Osteocyte (in vitro differentiated cells): ENCODE data around the gene ZNF496. TPM values are rescaled to one million over a fixed set of nuclear protein-coding genes. Genes with fewer than 3 reads are reported as not detected.

Source experiments
- DNase-seq: peaks from one replicate; pipeline ENCODE4 v3.0.0; 2021; ENCODE audit warnings: mixed read lengths; ENCODE audit not compliant: unreplicated experiment; ENCODE audit errors: extremely low spot score
- H3K27ac Mint-ChIP-seq: one replicate; pipeline ENCODE4 v1.8.0; 2021; ENCODE audit warnings: mild to moderate bottlenecking, mixed read lengths; ENCODE audit not compliant: unreplicated experiment
- H3K27me3 Mint-ChIP-seq: one replicate; pipeline ENCODE4 v1.8.0; 2021; ENCODE audit warnings: mixed read lengths; ENCODE audit not compliant: unreplicated experiment
- H3K36me3 Mint-ChIP-seq: one replicate; pipeline ENCODE4 v1.8.0; 2021; ENCODE audit warnings: mixed read lengths; ENCODE audit not compliant: unreplicated experiment
- H3K4me1 Mint-ChIP-seq: one replicate; pipeline ENCODE4 v1.8.0; 2021; ENCODE audit warnings: mixed read lengths; ENCODE audit not compliant: unreplicated experiment
- H3K4me3 Mint-ChIP-seq: one replicate; pipeline ENCODE4 v1.8.0; 2021; ENCODE audit warnings: mild to moderate bottlenecking, moderate library complexity, mixed read lengths; ENCODE audit not compliant: unreplicated experiment
- H3K9me3 Mint-ChIP-seq: one replicate; pipeline ENCODE4 v1.8.0; 2021; ENCODE audit warnings: mixed read lengths; ENCODE audit not compliant: unreplicated experiment
- total RNA-seq: library from RNA; stranded (reverse); gene quantifications from 2 replicates; pipeline ENCODE4 v1.2.1, GENCODE V29; 2021
- TF ChIP-seq, protein P1 (sequence below): fragments of 200-600 bp; sonication (generic); IDR thresholded peaks from 2 replicates; pipeline ENCODE4 v1.5.0; 2021; ENCODE audit warnings: antibody characterized with exemption, mild to moderate bottlenecking, moderate library complexity

Gene ZNF496
- total RNA-seq, 1 donor from 2014 or later: 39.8 TPM

DNA sequence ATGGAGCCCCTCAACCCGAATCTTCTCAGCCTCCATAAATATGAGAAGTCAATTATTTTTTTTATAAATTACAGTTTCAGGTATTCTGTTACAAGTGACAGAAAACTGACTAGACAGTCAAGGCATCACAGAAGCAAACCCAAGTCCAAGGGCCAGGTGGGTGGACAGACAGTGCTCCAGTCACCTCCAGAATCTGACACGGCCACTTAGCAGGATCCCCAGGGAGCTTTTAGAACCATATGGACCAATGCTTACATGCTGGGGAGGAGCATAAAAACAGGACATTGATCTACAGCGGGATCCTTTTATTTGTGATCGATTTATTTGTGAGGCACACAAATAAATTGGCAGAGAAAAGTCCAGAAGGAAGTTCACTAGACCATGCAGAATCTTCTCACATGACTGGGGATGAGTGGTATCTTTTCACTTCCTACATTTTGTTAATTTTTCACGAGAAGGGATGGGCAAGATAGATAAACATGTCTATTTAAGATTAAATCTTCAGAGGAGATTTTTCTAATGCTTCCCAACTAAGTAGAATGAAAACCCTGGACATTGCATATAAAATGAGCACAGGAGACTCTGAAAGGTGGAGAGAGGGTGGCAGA is 15.0 kb downstream of the ZNF496 start:
- no peak overlapping the region for H3K4me3 Mint-ChIP-seq
- H3K27ac Mint-ChIP-seq: no peak overlapping the region
- H3K36me3 Mint-ChIP-seq: peaks cover 31% of the 10 kb centered on the region
- TF ChIP-seq, protein P1, sequence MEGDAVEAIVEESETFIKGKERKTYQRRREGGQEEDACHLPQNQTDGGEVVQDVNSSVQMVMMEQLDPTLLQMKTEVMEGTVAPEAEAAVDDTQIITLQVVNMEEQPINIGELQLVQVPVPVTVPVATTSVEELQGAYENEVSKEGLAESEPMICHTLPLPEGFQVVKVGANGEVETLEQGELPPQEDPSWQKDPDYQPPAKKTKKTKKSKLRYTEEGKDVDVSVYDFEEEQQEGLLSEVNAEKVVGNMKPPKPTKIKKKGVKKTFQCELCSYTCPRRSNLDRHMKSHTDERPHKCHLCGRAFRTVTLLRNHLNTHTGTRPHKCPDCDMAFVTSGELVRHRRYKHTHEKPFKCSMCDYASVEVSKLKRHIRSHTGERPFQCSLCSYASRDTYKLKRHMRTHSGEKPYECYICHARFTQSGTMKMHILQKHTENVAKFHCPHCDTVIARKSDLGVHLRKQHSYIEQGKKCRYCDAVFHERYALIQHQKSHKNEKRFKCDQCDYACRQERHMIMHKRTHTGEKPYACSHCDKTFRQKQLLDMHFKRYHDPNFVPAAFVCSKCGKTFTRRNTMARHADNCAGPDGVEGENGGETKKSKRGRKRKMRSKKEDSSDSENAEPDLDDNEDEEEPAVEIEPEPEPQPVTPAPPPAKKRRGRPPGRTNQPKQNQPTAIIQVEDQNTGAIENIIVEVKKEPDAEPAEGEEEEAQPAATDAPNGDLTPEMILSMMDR: no peak
- no peak for DNase-seq
- no peaks in the 10 kb centered on the region for H3K27me3 Mint-ChIP-seq
- no peaks in the 10 kb centered on the region for H3K9me3 Mint-ChIP-seq
- peaks cover 3% of the 10 kb centered on the region for H3K4me1 Mint-ChIP-seq

DNA sequence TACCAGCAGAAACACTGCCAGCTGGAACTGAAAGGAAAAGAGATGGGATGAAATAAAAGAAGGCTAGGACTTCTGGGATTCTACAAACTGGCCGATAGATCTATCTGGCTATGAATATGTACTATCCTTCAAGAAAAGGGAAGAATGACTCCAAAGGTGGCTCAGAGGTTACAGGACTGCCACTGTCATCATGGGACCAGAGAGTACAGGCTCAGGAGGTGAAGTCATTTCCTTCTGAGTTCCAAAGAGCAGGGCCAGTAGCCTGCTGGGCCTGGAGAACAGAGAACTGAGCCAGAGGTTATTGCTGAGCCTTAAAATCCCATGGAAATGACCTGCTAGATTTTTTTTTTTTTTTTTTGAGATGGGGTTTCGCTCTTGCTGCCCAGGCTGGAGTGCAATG is 27.6 kb downstream of the ZNF496 start:
- no peaks in the 10 kb centered on the region for H3K9me3 Mint-ChIP-seq
- H3K27me3 Mint-ChIP-seq: no peaks in the 10 kb centered on the region

DNA sequence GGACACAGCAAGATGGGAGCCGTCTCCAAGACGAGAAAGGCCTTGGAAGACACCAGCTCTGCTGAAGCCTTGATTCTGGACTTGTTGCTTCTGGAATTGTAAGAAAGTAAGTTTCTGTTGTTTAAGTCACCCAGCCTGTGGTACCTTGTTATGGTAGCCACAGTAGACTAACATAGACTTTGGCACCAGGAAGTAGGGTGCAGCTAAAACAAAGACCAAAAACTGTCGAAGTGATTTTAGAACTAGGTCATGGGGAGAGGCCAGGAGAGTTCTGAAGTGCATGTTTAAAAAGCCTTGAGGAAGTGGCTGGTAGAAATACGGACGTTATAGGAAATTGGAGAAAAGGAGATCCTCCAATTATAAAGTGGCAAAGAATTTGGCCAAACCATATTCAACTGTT is 28.5 kb downstream of the ZNF496 start:
- no peak overlapping the region for H3K27ac Mint-ChIP-seq
- H3K9me3 Mint-ChIP-seq: no peaks in the 10 kb centered on the region
- TF ChIP-seq, protein P1: no peak
- H3K4me3 Mint-ChIP-seq: no peak overlapping the region
- DNase-seq: no peak
- peaks cover 47% of the 10 kb centered on the region for H3K36me3 Mint-ChIP-seq
- no peaks in the 10 kb centered on the region for H3K4me1 Mint-ChIP-seq
- no peaks in the 10 kb centered on the region for H3K27me3 Mint-ChIP-seq

More for the DNA sequence above, 27.6 kb downstream of the ZNF496 start:
- TF ChIP-seq, protein P1: no peak
- H3K4me3 Mint-ChIP-seq: no peak overlapping the region
- no peak overlapping the region for H3K27ac Mint-ChIP-seq
- DNase-seq: no peak
- peaks cover 50% of the 10 kb centered on the region for H3K36me3 Mint-ChIP-seq
- H3K4me1 Mint-ChIP-seq: no peaks in the 10 kb centered on the region

DNA sequence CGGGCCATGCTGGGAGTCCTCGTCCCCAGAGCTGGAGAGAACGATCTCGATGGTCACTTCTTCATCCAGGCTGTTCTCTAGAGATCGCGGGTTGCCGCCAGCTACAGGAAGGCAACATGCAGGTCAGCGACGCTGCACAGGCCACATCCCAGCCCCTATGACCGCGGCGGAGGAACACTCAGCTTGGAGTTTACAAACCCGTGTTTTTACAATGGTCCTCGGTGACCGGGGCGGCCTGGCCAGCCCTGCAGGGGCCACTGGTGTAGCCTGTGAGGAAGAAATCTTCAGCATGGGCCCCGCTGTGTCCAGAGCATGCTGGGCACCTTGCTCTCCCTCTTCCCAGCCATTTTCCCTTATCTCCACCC is 30.5 kb downstream of the ZNF496 start:
- H3K9me3 Mint-ChIP-seq: no peaks in the 10 kb centered on the region
- no peaks in the 10 kb centered on the region for H3K4me1 Mint-ChIP-seq
- TF ChIP-seq, protein P1: no peak
- no peaks in the 10 kb centered on the region for H3K27me3 Mint-ChIP-seq
- peaks cover 46% of the 10 kb centered on the region for H3K36me3 Mint-ChIP-seq
- DNase-seq: no peak
- no peak overlapping the region for H3K27ac Mint-ChIP-seq
- no peak overlapping the region for H3K4me3 Mint-ChIP-seq

DNA sequence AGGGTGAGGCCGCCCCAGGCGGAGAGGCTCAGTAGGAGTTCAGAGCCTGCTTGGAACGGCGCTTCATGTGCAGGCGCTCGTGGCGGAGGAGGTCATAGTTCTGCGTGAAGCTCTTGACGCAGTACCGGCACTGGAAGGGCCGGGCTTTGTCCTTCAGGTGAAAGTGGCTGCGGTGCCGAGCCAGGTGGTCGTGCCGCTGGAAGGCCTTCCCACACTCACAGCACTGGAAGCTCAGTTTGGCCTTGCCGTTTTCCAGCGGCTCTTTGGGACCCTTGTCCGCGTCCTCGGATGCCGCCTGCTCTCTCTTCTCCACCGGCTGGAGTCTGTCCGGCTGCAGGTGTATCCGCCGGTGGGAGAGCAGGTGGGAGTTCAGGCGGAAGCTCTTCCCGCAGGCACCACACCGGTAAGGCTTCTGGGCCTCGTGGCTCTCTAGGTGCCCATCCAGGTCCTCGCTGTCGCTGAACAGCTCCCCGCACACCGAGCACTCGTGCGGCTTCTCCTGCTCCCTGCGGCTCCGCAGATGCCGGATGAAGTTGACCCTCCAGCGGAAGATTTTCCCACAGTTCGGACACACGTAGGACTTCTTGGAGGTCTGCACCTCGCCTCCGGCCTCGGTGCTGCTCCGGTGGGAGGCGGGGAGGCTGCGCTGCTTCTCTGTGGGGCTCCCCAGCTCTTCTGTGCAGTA is 31.0 kb downstream of the ZNF496 start:
- H3K4me3 Mint-ChIP-seq: no peak overlapping the region
- H3K9me3 Mint-ChIP-seq: no peaks in the 10 kb centered on the region
- TF ChIP-seq, protein P1: no peak
- DNase-seq: no peak
- no peaks in the 10 kb centered on the region for H3K27me3 Mint-ChIP-seq
- no peaks in the 10 kb centered on the region for H3K4me1 Mint-ChIP-seq
- peaks cover 44% of the 10 kb centered on the region for H3K36me3 Mint-ChIP-seq
- no peak overlapping the region for H3K27ac Mint-ChIP-seq
